Ascending aorta (tissue), 2 donors: ENCODE measurements around the gene VMAC. TPM values are rescaled to one million over a fixed set of nuclear protein-coding genes. Genes with fewer than 3 reads are reported as not detected.

Experiments
- DNase-seq, 2 donors: peaks; one replicate each; pipeline ENCODE4 v3.0.0-alpha.2; 2019; ENCODE audit warnings: low spot score in 2 of 2
- H3K27ac ChIP-seq, 2 donors: fragments of 200-600 bp; sonication (generic); one replicate each; pipeline ENCODE4 v1.5.1; 2016 to 2017; ENCODE audit warnings: mild to moderate bottlenecking in 1 of 2
- H3K27me3 ChIP-seq: fragments of 200-600 bp; sonication (generic); one replicate; pipeline ENCODE4 v1.5.1; 2017
- H3K36me3 ChIP-seq, 2 donors: fragments of 200-600 bp; sonication (generic); one replicate each; pipeline ENCODE4 v1.5.1; 2016
- H3K4me1 ChIP-seq, 2 donors: fragments of 200-600 bp; sonication (generic); one replicate each; pipeline ENCODE4 v1.5.1; 2016 to 2017; ENCODE audit warnings: mild to moderate bottlenecking in 1 of 2
- H3K4me3 ChIP-seq, 2 donors: fragments of 200-600 bp; sonication (generic); one replicate each; pipeline ENCODE4 v1.5.1; 2016 to 2017; ENCODE audit warnings: mild to moderate bottlenecking in 1 of 2
- H3K9me3 ChIP-seq, 2 donors: fragments of 200-600 bp; sonication (generic); one replicate each; pipeline ENCODE4 v1.5.1; 2016
- CTCF ChIP-seq, 3 experiments: fragments of 200-600 bp in 2 of 3; fragments of 450-650 bp in 1 of 3; sonication (generic) in 2 of 3; IDR thresholded peaks; one replicate each; pipeline ENCODE4 v1.5.1; 2016 to 2019; ENCODE audit warnings: antibody characterized with exemption in 3 of 3, mild to moderate bottlenecking in 1 of 3, moderate library complexity in 1 of 3
- intact Hi-C: fragments of 100-400 bp; cut with DNase I; formaldehyde crosslinking; loops from one replicate; pipeline ENCODE4 v1.15.1; 2023
- total RNA-seq: library from RNA; depleted of rRNA; stranded (reverse); fragments of >200 nt; gene quantifications from one replicate; pipeline ENCODE4 v1.1.0, GENCODE V29; 2016

The VMAC gene
- total RNA-seq, 1 donor from 2014 or later: 15.2 TPM

DNA sequence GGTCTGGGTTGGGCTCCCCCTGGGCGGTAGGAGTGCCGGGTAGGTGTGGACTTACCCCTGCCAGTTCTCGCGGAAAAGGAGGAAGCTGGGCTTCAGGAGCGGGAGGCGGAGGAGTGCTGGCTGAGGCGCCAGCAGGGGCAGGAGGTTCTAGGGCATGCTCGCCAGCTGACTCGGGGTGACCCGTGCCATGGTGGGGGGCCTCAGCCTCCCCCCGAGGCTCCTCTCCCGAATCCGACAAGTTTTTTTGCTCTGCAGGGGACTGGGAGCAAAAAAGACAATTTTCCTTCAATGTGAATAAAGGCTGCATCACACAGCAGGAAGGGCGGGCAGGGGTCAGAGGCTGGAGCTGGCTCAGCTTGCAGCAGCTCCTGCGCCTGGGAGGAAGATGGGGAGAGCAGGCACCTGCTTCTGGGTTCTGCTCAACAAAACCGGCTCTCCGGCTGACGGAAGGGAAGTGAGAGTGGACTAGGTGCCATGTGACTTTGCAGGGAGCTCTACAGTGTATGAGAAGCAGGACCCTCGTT, 46.7 kb downstream of the VMAC start:
- peaks cover 18 to 54% of the 10 kb centered on the region in 2 donors for H3K4me1 ChIP-seq
- no peaks in the 10 kb centered on the region for H3K27me3 ChIP-seq
- intact Hi-C loops: no loop called here
- no peaks in the 10 kb centered on the region for H3K36me3 ChIP-seq
- TF ChIP-seq CTCF (IDR thresholded peaks at IDR 0.05): no peak
- no peak for DNase-seq
- no peaks in the 10 kb centered on the region for H3K9me3 ChIP-seq
- H3K4me3 ChIP-seq: no peak overlapping the region
- peak overlapping the region; percentile 42 to 74 for H3K27ac ChIP-seq

- Histone ChIP-seq H3K4me1 (peaks cover 18 to 57% of the 10 kb centered on the region in 2 donors), H3K9me3 (no peaks in the 10 kb centered on the region), H3K4me3 (no peak overlapping the region), H3K27me3 (no peaks in the 10 kb centered on the region), H3K36me3 (no peaks in the 10 kb centered on the region), H3K27ac (peak overlapping the region; percentile 74 to 77)
- no peak for TF ChIP-seq CTCF (IDR thresholded peaks at IDR 0.05)
- no peak for DNase-seq
- intact Hi-C loops: no loop called here
Measured at GRCh38 chr19:5952193-5953029, 47.7 kb downstream of the VMAC start.

GRCh38 chr19:5953030-5953589, 48.4 kb downstream of the VMAC start:
- Histone ChIP-seq H3K9me3 (no peaks in the 10 kb centered on the region), H3K36me3 (no peaks in the 10 kb centered on the region), H3K27me3 (no peaks in the 10 kb centered on the region), H3K27ac (peak overlapping the region; percentile 74 to 77), H3K4me3 (peak overlapping the region in 1 of 2 donors; percentile 49), H3K4me1 (peaks cover 18 to 56% of the 10 kb centered on the region in 2 donors)
- no peak for TF ChIP-seq CTCF (IDR thresholded peaks at IDR 0.05)
- no peak for DNase-seq
- intact Hi-C loops: no loop called here

- DNase-seq: no peak
- no peaks in the 10 kb centered on the region for H3K9me3 ChIP-seq
- peak overlapping the region in 1 of 2 donors; percentile 49 for H3K4me3 ChIP-seq
- no peaks in the 10 kb centered on the region for H3K36me3 ChIP-seq
- no peaks in the 10 kb centered on the region for H3K27me3 ChIP-seq
- intact Hi-C loops: loop anchor here (2.0 kb wide), 1 partner anchor 49 kb away; the partner anchor contains the start of gene VMAC
- TF ChIP-seq CTCF (IDR thresholded peaks at IDR 0.05): no peak
- peaks cover 18 to 50% of the 10 kb centered on the region in 2 donors for H3K4me1 ChIP-seq
- peak overlapping the region; percentile 74 to 77 for H3K27ac ChIP-seq
Measured at GRCh38 chr19:5953680-5954213, 49.1 kb downstream of the VMAC start.

DNA sequence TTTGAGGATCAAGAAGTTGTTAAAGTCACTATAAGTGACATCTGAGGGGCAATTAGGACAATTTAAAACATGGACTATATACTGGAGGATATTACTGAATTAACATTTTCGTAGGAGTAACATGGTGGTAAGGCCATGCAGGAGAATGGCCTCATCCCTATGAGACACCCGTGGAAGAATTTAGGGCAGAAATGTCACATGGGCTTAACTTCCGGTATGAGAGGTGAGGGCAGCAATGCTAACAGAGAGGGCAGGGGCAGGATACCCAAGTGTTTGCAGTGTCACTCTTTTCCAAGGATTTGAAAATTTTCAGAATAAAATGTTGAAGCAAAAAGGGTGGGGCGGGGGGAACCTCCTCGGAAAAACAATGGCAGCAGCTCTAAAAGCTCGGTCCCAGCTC, 49.6 kb downstream of the VMAC start:
- Histone ChIP-seq H3K27ac (peak overlapping the region; percentile 74 to 77), H3K27me3 (no peaks in the 10 kb centered on the region), H3K36me3 (no peaks in the 10 kb centered on the region), H3K4me3 (peak overlapping the region in 1 of 2 donors; percentile 49), H3K9me3 (no peaks in the 10 kb centered on the region), H3K4me1 (peaks cover 18 to 46% of the 10 kb centered on the region in 2 donors)
- TF ChIP-seq CTCF (IDR thresholded peaks at IDR 0.05): no peak
- DNase-seq: no peak
- intact Hi-C loops: loop anchor here (2.0 kb wide), 1 partner anchor 49 kb away; the partner anchor contains the start of gene VMAC
